Measurements from ENCODE around the gene ABCG1. TPM values are rescaled to one million over a fixed set of nuclear protein-coding genes. Genes with fewer than 3 reads are reported as not detected.
A peak's percentile ranks its signal among the peaks of the same experiment; 100 is the strongest.

Gene ABCG1
- total RNA-seq, 1 donor = 33.0 TPM

DNA sequence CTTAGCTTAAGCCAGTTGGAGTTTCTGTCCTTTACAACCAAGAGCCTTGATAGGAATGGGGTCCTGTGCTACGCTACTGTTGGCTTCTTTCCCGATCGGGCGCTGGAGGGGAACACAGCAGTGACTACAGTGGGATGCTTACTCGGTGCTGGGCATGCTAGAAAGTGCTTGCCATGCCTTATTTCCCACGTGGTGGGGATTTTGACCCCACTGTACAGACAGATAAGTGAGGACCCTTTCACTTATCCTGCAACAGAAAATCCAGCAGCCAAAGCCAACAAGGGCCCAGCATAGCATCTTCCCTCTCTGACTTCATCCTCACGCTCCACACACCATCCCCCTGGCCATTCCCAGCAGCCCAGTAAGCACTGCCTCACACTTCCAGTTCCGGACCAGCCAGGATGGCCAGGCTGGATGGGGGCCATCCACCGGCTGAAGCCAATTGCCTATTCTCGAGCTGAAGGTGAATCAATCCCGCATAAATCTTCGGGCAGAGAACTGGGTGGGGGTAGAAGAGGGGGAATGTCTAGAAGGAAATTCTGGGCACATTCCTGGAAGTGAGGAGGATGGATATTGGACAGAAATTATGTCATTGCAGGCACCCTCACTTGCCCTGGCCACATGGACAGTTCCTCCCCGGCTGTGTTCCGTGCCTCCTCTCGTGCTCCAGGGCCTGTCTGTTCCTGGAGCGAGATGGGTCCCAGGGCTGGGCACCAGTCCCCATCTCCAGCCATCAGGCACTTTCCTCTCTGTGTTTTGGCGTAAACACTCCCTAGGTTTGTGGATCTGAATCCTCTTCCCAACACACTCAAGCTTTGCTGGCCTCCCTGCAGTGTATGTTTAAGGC lies 2.0 kb upstream of the ABCG1 start:
- Histone ChIP-seq H3K27me3 (ENCODE audit: insufficient read depth, low read length) (no peaks in the 10 kb centered on the region), H3K4me1 (ENCODE audit: insufficient read depth, low read length) (peaks cover 29% of the 10 kb centered on the region), H3K9me3 (ENCODE audit: low read depth, low read length) (no peaks in the 10 kb centered on the region)

DNA sequence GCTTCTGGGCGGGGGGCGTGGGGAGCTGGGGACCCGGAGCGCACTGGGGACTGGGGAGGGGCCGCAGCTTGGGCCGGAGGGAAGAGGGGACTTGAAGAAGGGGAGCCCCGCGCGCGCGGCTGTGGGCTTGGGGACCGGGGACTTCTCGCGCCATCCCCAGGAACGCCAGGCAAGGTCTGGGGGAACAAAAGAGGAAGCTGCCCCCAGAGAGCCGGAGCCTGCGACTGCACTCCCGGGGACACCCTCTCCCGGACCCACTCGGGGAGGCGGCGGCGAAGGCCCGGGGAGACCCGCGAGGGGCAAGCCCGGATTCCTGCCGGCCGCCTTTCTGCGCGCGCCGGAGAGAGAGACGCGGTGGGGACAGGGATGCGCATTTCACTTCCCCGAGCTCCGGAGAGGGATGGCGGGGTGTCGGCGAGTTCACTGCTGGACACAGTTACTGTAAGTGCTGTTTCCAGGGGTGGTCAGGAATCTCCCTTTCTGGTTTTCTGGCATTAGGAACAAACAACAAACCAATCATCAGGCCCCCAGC lies 732 bp downstream of the ABCG1 start:
- peaks cover 35% of the 10 kb centered on the region for H3K4me1 ChIP-seq (ENCODE audit: insufficient read depth, low read length)
- peak overlapping the region; percentile 65 for H3K4me3 ChIP-seq (ENCODE audit: low read length)
- no peaks in the 10 kb centered on the region for H3K27me3 ChIP-seq (ENCODE audit: insufficient read depth, low read length)
- H3K9me3 ChIP-seq (ENCODE audit: low read depth, low read length) = no peaks in the 10 kb centered on the region

More for the DNA sequence above, 2.0 kb upstream of the ABCG1 start:
- H3K4me3 ChIP-seq (ENCODE audit: low read length) = no peak overlapping the region

DNA sequence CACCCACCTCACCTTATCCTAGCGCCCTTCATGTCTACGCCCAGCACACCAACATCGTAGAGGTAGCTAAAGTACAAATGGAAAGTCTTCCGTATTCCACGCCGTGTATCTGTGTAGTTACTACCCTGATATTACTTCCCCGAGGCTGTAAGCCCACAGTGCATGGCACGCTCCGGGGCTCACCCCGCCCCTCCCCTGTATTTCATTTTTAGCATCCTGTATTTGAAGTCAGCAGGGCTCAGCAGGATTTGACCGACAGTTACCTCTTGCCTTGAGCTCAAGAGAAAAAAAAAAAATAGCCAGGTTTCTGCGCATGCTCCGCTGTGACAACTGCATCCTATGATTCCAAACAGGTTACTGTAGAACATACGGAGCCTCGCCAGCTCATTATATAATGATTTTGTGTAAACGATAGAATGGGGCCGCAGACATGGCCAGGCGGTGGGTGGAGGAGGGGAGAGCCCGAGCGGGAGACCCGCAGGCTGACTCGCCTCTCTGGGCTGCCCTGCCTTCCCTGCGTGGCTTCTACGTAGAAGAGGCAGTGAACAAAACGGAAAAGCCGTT lies 1.3 kb downstream of the ABCG1 start:
- H3K9me3 ChIP-seq (ENCODE audit: low read depth, low read length) = no peaks in the 10 kb centered on the region
- H3K4me1 ChIP-seq (ENCODE audit: insufficient read depth, low read length) = peaks cover 35% of the 10 kb centered on the region
- H3K4me3 ChIP-seq (ENCODE audit: low read length) = peak overlapping the region; percentile 65
- no peaks in the 10 kb centered on the region for H3K27me3 ChIP-seq (ENCODE audit: insufficient read depth, low read length)

DNA sequence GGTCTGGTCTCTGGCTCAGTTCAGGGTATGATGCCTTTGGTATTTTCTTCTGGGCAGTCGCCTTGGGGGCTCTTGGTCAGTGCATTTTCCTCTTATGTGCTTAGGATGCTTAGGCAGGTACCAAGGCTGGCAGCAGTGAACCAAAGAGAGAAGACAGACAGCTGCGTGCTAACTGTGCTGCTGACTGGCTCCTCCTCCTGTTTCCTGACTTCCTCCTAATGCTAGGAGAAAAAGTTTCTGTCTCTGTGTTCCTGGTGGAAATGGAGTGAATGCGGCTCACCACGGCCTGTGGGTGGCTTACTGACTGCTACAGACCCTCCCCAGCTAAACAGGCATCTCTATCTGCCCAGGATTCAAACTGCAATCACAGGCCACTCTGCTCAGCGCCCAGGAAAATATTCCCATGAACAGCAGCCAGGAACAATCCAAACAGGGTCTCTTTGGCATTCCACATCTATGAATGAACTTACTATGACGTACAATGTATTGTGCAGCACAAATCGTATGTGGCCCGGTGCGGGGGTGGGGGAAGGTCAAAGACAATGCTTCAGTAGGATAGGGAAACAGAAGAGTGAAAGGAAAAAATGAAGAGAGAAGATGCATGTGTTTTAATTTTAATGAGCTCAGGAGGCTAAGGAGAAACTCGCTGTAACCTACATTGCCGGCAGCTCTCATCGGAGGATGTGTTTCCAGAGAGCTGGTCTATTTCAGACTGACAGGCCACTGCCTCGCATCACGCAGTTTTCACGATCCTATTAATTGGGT lies 2.8 kb downstream of the ABCG1 start:
- no peak overlapping the region for H3K4me3 ChIP-seq (ENCODE audit: low read length)
- H3K27me3 ChIP-seq (ENCODE audit: insufficient read depth, low read length) = no peaks in the 10 kb centered on the region
- peaks cover 35% of the 10 kb centered on the region for H3K4me1 ChIP-seq (ENCODE audit: insufficient read depth, low read length)
- no peaks in the 10 kb centered on the region for H3K9me3 ChIP-seq (ENCODE audit: low read depth, low read length)

DNA sequence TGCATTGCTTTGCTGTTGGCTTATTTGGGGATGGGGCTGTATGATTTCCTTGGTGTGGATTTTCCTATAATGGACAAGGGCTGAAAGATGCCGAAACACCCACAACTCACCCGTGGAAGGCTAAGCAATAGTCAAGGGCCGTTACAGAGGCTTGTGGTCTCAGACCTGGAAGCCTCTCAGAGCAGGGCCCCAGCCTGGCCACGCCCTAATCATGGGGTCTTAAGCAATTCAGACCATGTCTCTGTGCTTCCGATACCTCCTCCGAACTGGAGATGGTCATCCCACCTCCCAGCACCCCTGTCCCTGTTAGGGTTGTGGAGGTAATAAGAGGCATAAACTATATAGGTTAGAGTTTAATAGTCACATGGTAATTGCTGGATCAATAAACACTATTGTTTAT lies 3.4 kb downstream of the ABCG1 start:
- no peak overlapping the region for H3K4me3 ChIP-seq (ENCODE audit: low read length)
- H3K27me3 ChIP-seq (ENCODE audit: insufficient read depth, low read length) = no peaks in the 10 kb centered on the region
- no peaks in the 10 kb centered on the region for H3K9me3 ChIP-seq (ENCODE audit: low read depth, low read length)
- H3K4me1 ChIP-seq (ENCODE audit: insufficient read depth, low read length) = peaks cover 41% of the 10 kb centered on the region

DNA sequence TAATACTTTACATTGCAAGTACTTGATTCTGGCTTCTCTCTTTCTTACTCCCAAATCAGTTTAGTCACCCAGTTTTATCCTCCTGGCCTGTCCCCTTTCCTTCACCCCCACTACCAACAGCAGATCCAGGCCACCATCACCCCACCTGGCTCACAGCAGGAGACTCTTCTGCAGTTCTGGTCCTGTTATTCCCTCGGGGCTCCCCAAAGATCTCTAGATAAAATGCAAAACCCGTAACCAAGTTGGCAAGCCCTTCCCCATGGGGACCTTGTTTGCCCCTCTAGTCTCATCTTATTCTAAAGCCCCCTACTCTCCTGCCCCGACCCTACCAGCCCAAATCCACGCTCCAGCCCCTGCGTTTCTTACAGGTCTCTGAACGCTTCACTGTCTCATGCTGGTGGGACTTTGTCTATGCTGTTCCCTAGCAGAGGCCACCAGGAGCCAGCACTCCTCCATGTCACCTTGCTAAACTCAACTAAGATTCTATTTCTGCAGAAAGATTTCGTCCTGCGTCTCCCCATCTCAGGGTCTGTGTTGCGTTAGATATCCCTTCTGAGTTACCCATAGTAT lies 4.0 kb downstream of the ABCG1 start:
- no peaks in the 10 kb centered on the region for H3K27me3 ChIP-seq (ENCODE audit: insufficient read depth, low read length)
- H3K4me1 ChIP-seq (ENCODE audit: insufficient read depth, low read length) = peaks cover 46% of the 10 kb centered on the region
- H3K9me3 ChIP-seq (ENCODE audit: low read depth, low read length) = no peaks in the 10 kb centered on the region
- H3K4me3 ChIP-seq (ENCODE audit: low read length) = no peak overlapping the region

DNA sequence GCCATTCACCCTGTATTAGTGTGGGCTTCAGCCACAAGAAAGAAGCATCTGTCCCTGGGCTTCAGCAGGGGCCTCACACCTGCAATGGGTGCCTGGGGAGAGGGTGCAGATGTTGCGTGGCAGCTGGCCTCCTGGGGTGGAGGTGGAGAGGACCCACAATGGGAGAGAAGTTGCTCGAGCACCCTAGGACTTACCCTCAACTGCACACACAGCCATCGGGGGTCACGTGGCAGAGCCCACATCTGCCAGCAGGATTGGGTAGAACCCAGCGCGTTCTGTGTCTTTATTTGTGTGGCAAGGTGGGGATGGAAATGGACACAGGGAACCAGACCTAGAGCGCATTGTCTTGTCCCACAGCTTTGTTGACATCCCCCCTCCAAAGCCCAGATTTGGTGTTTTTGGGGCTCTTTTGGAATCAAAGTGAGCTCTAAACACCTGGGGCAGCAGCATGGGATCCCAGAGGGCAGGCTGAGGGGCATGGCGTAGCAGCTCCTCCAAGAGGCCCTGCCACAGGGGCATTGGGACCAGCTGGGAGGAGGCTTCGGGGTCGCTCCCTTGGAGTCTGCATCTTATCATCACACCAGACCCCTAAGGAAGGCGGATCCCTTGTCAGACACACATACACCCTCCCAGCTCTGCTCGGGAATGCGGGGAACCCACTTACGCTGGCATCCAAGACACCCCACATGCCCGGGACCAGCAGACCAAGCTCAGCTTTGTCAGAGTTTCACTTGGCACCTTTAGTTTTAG lies 5.1 kb downstream of the ABCG1 start:
- H3K4me1 ChIP-seq (ENCODE audit: insufficient read depth, low read length) = peaks cover 50% of the 10 kb centered on the region
- no peaks in the 10 kb centered on the region for H3K9me3 ChIP-seq (ENCODE audit: low read depth, low read length)
- H3K4me3 ChIP-seq (ENCODE audit: low read length) = no peak overlapping the region
- no peaks in the 10 kb centered on the region for H3K27me3 ChIP-seq (ENCODE audit: insufficient read depth, low read length)

DNA sequence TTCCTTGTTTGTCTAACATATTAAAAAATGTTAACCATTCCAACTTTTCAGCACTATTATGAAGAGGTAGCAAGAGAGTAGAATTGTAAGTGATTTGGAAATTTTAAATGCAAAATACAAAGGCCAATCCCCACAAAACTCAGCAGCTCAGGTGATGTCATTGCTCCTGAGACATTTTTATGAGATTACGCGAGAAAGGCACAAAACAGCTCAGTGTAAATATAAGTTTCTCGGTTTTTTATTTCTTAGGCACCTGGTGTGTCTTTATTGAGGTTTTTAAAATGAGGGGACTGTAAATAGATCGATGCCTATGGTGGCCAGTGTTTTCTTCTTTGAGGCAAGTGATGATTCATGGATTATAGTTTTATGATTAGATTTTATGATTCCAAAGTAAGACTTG lies 6.1 kb downstream of the ABCG1 start:
- Histone ChIP-seq H3K27me3 (ENCODE audit: insufficient read depth, low read length) (no peaks in the 10 kb centered on the region), H3K4me3 (ENCODE audit: low read length) (no peak overlapping the region), H3K4me1 (ENCODE audit: insufficient read depth, low read length) (peaks cover 58% of the 10 kb centered on the region), H3K9me3 (ENCODE audit: low read depth, low read length) (no peaks in the 10 kb centered on the region)

DNA sequence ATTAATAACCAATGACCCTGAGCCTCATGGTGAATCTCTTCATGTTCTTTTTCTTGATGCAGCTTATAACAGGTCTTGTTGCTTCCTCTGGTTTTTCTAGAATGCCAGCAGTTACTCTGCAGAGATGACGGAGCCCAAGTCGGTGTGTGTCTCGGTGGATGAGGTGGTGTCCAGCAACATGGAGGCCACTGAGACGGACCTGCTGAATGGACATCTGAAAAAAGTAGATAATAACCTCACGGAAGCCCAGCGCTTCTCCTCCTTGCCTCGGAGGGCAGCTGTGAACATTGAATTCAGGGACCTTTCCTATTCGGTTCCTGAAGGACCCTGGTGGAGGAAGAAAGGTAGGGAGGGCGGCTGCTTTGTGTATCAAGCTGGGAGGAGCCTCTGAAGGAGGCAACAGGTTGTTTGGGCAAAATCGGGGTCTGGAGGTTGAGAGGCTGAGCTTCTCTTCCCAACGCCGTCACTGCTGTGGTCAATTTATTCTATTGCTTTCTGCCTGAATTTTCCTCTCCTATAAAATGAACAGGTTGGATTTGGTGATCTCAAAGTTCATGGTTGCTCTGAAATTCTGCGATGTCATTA lies 6.7 kb downstream of the ABCG1 start:
- peaks cover 53% of the 10 kb centered on the region for H3K4me1 ChIP-seq (ENCODE audit: insufficient read depth, low read length)

DNA sequence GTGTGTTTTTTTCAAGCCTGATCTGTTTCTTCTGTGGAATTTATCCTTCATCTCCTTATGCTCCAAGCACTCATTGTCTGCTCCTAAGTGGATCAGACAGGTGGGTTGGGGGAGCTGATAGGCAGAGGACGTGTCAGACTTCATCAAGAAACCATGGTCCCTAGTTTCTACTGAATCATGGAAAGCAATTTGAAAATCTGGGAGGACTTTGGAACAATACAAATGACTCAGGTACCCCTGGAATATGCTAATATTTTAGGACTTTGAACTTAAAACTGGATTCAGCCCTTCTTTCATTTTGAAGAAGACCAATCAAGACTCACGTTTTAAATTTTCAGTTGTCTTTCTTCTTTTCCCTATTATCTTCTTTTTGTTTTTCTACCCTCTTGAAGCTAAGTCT lies 7.7 kb downstream of the ABCG1 start:
- H3K27me3 ChIP-seq (ENCODE audit: insufficient read depth, low read length) = no peaks in the 10 kb centered on the region
- no peaks in the 10 kb centered on the region for H3K9me3 ChIP-seq (ENCODE audit: low read depth, low read length)
- H3K4me3 ChIP-seq (ENCODE audit: low read length) = no peak overlapping the region
- H3K4me1 ChIP-seq (ENCODE audit: insufficient read depth, low read length) = peaks cover 53% of the 10 kb centered on the region

More for the DNA sequence above, 6.7 kb downstream of the ABCG1 start:
- Histone ChIP-seq H3K9me3 (ENCODE audit: low read depth, low read length) (no peaks in the 10 kb centered on the region), H3K27me3 (ENCODE audit: insufficient read depth, low read length) (no peaks in the 10 kb centered on the region), H3K4me3 (ENCODE audit: low read length) (no peak overlapping the region)

DNA sequence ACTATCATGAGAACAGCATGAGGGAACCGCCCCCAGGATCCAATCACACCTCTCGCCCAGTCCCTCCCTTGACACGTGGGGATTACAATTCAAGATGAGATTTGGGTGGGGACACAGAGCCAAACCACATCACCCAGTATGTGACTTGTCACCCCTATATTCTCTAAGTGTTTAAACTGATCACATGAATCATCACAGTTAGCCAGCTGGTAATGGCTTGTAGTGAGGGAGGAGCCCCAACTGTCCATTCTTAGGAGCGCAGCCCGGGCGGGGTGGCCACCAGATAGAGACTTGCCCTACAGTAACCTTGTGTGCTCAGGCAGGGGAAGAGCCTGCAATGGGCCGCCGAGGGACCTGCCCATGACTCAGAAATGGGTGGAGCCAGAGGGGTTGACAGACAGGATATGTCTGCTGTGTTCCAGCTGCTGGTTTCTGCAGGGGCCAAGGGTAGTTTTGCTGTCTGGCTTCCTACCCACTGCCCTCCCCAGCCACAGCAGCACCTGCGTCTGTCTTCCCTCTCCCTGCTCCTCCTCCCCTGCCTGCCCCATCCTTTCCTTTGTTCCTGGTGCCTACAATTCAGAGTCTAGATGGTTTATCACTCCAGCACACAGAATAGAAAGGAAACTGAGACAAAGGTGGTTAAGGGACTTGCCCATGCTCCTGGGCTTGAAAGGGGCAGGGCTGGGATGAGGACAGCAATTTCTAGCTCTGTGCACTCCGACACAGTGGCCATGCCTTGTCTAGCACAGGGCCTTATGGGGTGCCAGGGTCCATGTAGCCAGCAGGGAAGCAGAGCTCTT lies 9.2 kb downstream of the ABCG1 start:
- H3K4me3 ChIP-seq (ENCODE audit: low read length) = no peak overlapping the region
- peaks cover 58% of the 10 kb centered on the region for H3K4me1 ChIP-seq (ENCODE audit: insufficient read depth, low read length)
- H3K9me3 ChIP-seq (ENCODE audit: low read depth, low read length) = no peaks in the 10 kb centered on the region
- no peaks in the 10 kb centered on the region for H3K27me3 ChIP-seq (ENCODE audit: insufficient read depth, low read length)

DNA sequence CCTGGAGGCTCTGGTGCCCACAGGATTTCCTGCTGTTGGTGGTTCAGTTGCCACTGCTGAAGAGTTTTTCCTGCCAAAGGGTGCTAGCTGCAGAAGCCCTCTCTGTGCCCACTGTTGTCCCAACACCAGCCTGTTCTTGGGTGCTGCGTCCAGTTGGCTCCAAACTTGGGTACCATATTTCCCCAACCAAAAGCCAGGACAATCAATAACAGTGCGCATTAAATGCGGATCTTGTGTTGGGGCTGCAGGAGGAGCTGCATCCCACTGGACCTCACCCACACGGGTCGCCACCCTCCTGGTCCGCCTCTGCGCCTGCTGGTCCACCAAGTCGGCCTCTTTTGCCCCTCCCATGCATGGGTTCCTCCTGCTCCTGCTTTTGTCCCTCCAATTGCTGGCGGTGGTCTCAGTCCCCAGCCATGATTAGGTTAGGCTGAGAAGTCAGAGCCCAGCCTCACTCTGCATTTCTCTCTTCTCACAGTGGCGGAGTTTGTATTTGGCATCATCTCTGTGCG lies 9.8 kb downstream of the ABCG1 start:
- H3K9me3 ChIP-seq (ENCODE audit: low read depth, low read length) = no peaks in the 10 kb centered on the region
- H3K27me3 ChIP-seq (ENCODE audit: insufficient read depth, low read length) = no peaks in the 10 kb centered on the region
- no peak overlapping the region for H3K4me3 ChIP-seq (ENCODE audit: low read length)
- peaks cover 65% of the 10 kb centered on the region for H3K4me1 ChIP-seq (ENCODE audit: insufficient read depth, low read length)

DNA sequence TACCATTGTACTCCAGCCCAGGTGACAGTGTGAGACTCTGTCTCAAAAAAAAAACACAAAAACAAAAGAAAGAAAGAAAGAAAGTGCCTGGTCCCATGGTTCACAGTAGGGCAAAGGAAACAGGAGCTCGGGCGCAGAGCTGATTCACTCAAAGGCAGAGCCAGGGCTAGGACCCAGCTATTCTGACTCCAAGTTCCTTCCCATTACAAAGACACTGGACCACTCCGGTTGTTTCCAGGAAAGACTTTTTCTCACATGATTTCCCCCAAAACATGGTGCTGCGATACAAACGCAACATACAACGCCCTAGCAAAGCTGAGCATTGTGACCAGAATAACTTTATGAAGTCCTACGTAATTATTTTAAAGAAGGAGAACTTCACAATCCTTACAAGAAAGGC lies 10.7 kb downstream of the ABCG1 start:
- Histone ChIP-seq H3K4me3 (ENCODE audit: low read length) (no peak overlapping the region), H3K4me1 (ENCODE audit: insufficient read depth, low read length) (peaks cover 73% of the 10 kb centered on the region), H3K9me3 (ENCODE audit: low read depth, low read length) (no peaks in the 10 kb centered on the region), H3K27me3 (ENCODE audit: insufficient read depth, low read length) (no peaks in the 10 kb centered on the region)

Measured in mononuclear cell (primary cell).